Mucosa of descending colon (tissue), 3 donors: ENCODE results near the gene IRF5. TPM values are rescaled to one million over a fixed set of nuclear protein-coding genes. Genes with fewer than 3 reads are reported as not detected.
A peak's percentile ranks its signal among the peaks of the same experiment; 100 is the strongest.

Experiments used
- ATAC-seq: fragments of 200-7000 bp; cut with Tn5 transposase; one replicate; pipeline ENCODE4 v1.9.1; 2020; ENCODE audit warnings: mild to moderate bottlenecking, moderate library complexity
- DNase-seq, 3 donors: peaks; one replicate each; pipeline ENCODE4 v3.0.0-alpha.2; 2020
- H3K36me3 ChIP-seq: fragments of 200-600 bp; one replicate; pipeline ENCODE4 v1.8.0; 2021; ENCODE audit warnings: low read depth, mild to moderate bottlenecking
- H3K4me1 ChIP-seq: fragments of 200-600 bp; one replicate; pipeline ENCODE4 v1.8.0; 2021; ENCODE audit warnings: low read depth, mild to moderate bottlenecking
- H3K4me3 ChIP-seq: fragments of 200-600 bp; one replicate; pipeline ENCODE4 v1.8.0; 2021; ENCODE audit warnings: mild to moderate bottlenecking
- H3K9me3 ChIP-seq: fragments of 200-600 bp; one replicate; pipeline ENCODE4 v1.8.0; 2021; ENCODE audit warnings: mild to moderate bottlenecking
- intact Hi-C, 2 donors: fragments of 100-400 bp; cut with DNase I in 1 of 2; cut with micrococcal nuclease in 1 of 2; formaldehyde crosslinking; loops; one replicate each; pipeline versions ENCODE4 v1.11.0 to v1.11.1; 2022; cut with DNase I, micrococcal nuclease
- total RNA-seq, 3 donors: library from RNA; stranded (reverse); fragmentation: NEBNext Ultra II Directional in 2 of 3; extraction: Animal tissue kit (Norgen Biotek cat#: 25700) in 2 of 3; gene quantifications; one replicate each; pipeline versions ENCODE4 v1.2.1 to v1.2.4, GENCODE V29; 2021 to 2023
- TF ChIP-seq, protein P1 (sequence below): fragments of 200-600 bp; IDR thresholded peaks from one replicate; pipeline ENCODE4 v1.8.0; 2022; ENCODE audit warnings: antibody characterized with exemption, mild to moderate bottlenecking
- donor health status: DM: no; HTN: no; CAD: no; lungs with moderate emphysema.
- donor health status: DM: no; HTN: no; CAD: no.
- donor health status: DM: no; HTN: yes; CAD: no.

The IRF5 gene
- total RNA-seq, 3 donors from 2014 or later: 6.9 to 10.1 (median 9.0) TPM

DNA sequence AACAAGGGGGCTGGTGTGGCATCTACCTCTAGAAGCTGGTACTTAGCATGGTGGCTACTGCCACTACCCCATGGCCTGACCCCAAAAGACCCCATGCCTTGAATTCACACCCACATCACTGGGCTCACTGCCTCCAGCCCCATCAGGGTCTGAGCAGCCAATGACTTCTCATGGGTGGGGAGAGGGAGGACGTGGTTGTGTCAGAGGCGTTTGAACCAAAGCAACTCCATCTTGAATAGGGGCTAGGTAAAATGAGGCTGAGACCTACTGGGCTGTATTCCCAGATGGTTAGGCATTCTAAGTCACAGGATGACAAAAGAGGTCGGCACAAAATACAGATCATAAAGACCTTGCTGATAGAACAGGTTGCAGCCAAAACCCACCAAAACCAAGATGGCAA is 42.4 kb upstream of the IRF5 start:
- TF ChIP-seq, protein P1, sequence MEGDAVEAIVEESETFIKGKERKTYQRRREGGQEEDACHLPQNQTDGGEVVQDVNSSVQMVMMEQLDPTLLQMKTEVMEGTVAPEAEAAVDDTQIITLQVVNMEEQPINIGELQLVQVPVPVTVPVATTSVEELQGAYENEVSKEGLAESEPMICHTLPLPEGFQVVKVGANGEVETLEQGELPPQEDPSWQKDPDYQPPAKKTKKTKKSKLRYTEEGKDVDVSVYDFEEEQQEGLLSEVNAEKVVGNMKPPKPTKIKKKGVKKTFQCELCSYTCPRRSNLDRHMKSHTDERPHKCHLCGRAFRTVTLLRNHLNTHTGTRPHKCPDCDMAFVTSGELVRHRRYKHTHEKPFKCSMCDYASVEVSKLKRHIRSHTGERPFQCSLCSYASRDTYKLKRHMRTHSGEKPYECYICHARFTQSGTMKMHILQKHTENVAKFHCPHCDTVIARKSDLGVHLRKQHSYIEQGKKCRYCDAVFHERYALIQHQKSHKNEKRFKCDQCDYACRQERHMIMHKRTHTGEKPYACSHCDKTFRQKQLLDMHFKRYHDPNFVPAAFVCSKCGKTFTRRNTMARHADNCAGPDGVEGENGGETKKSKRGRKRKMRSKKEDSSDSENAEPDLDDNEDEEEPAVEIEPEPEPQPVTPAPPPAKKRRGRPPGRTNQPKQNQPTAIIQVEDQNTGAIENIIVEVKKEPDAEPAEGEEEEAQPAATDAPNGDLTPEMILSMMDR: no peak
- Histone ChIP-seq H3K9me3 (no peaks in the 10 kb centered on the region), H3K4me3 (no peak overlapping the region), H3K4me1 (no peaks in the 10 kb centered on the region), H3K36me3 (no peaks in the 10 kb centered on the region)
- intact Hi-C loops: no loop called here
- DNase-seq: no peak
- no peak for ATAC-seq

DNA sequence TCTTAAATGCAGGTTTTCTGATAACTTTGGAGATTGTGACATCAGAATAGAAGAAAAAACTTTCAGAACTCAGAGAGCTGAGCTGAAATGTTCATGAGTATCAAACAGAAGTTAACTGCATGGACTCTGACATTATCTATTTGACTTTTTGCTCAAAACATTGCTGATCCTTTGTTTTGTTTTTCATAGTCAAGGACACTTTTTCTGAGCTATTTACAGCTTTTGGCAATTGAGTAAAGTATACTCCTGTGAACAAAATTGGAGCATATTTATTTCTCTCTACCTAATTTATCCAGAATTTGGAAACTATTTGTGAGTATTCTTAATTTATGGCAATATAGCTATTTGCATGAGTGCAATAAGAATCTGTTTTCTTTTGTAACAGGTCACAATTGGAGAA is 38.3 kb upstream of the IRF5 start:
- Histone ChIP-seq H3K9me3 (no peaks in the 10 kb centered on the region), H3K36me3 (no peaks in the 10 kb centered on the region), H3K4me3 (no peak overlapping the region), H3K4me1 (peaks cover 3% of the 10 kb centered on the region)
- DNase-seq (no peak), ATAC-seq (no peak)
- intact Hi-C loops: no loop called here
- TF ChIP-seq, protein P1: no peak

DNA sequence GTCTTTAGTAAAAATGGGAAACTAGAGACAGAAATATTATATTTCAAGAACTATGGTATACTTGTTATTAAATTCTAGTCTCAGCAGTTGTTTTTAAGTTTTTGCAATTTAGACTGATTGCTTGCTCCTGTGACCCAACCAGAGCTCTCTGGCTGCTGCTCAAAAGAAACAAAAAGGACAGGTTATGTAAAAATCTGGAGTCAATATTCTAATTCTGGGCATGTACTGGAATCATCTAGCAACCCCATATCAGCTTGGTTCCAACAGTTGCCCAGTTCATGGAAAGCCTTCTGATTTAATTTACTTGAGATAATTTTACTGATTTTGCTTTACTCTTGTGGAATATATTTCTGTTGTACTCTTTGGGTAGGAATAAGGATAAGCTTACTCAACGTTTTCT is 37.5 kb upstream of the IRF5 start:
- Histone ChIP-seq H3K4me3 (no peak overlapping the region), H3K9me3 (no peaks in the 10 kb centered on the region), H3K36me3 (no peaks in the 10 kb centered on the region), H3K4me1 (peaks cover 3% of the 10 kb centered on the region)
- ATAC-seq (no peak), DNase-seq (no peak)
- intact Hi-C loops: loop anchor here (5.0 to 10.0 kb wide), 2 partner anchors 192 to 195 kb away; no protein-coding TSS in a partner anchor
- TF ChIP-seq, protein P1: no peak

- DNase-seq: peak; percentile 53 to 60 (median 54)
- intact Hi-C loops: loop anchor here (5.0 to 10.0 kb wide), 2 partner anchors 189 to 192 kb away; no protein-coding TSS in a partner anchor
Observed at GRCh38 chr7:128902761-128903585, 34.8 kb upstream of the IRF5 start.

DNA sequence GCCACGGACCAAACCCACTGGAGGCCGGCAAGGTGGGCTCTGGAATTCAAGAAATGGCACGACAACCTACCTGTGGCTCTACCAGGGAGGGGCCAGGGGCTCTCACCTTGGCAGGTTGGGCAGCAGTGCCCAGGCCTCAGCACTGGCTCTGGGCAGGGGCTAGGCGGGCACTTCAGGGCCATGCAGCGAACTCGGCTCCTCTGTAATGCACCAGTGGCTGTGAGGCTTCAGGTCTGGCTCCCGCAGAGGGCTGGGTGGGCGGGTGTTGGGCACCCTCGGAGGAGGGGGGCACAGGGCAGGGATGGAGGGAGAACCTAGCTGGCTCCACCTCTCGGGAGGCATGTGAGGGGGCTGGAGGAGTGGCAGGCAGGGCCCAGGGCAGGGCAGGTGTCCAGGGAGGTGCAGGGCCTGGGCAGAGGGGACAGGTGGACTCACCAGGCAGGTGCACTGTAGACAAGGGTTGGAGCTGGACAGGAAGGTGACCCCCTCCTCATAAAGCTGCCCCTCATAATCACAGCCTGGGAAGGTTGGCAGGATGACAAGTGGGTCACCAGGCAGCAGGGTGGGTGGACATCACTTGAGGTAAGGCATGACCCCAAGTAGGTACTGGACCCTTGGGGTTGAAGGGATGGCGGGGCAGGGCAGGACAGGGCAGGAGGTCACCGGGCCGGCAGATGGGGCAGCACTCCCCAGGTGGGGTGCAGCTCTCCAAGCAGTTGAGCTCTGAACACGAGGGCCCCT is 33.9 kb upstream of the IRF5 start:
- DNase-seq (no peak), ATAC-seq (no peak)
- H3K9me3 ChIP-seq: no peaks in the 10 kb centered on the region
- TF ChIP-seq, protein P1: no peak
- peaks cover 3% of the 10 kb centered on the region for H3K4me1 ChIP-seq
- H3K36me3 ChIP-seq: no peaks in the 10 kb centered on the region
- intact Hi-C loops: loop anchor here (5.0 to 10.0 kb wide), 2 partner anchors 189 to 191 kb away; no protein-coding TSS in a partner anchor
- H3K4me3 ChIP-seq: no peak overlapping the region

More at GRCh38 chr7:128902761-128903585, 34.8 kb upstream of the IRF5 start:
- Histone ChIP-seq H3K4me3 (no peak overlapping the region), H3K36me3 (no peaks in the 10 kb centered on the region), H3K4me1 (peaks cover 3% of the 10 kb centered on the region), H3K9me3 (no peaks in the 10 kb centered on the region)
- TF ChIP-seq, protein P1: no peak
- peak; percentile 86 for ATAC-seq
